NCI-H2227 (cell line): Measurements from ENCODE around the gene TIGD3.

Source experiments
- DNase-seq: peaks from one replicate; lab custom pipeline; 2025; ENCODE audit not compliant: unreplicated experiment; lab: John Stamatoyannopoulos, UW

Gene TIGD3

DNA sequence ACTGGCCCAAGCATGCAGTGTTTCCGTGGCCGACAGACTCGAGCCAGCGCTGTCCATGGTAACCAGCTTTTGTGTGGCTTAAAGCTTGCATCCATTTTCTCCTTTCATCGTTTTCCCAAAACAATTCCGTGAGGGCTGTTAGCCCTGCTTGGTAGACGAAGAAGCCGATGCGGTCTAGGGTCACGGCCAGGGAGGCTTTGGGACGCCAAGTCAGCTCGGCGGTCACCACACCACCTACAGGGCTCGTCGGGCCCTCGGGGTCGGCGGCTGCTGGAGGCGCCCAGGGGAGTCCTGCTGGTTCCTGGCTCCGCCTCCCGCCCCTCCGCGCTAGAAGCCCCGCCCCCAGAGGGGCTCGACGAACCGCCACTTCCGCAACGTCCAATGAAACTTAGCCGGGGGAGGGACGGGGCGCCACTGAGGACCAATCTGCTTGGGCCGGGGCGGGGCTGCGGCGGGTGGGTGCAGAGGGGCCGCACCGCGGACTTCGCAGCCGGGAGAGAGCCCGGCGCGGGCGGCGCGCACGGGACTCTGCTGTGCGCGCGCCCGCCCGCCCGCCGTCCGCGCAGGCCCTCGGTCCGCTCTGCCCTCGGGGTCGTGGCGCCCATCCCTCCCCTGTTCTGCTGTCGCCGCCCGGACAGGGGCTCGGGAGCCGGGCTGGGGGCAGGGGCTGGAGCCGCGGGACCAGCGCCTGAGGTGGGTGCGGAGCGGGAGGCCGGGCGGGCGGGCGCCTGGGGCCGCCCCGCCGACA, at the start of gene TIGD3:
Gene TIGD3 (plus strand): TSS at position 487 of the 748 bp plus-strand sequence. CDS start 1,058 bp downstream, outside the sequence.
- DNase-seq: peak; percentile 98

DNA sequence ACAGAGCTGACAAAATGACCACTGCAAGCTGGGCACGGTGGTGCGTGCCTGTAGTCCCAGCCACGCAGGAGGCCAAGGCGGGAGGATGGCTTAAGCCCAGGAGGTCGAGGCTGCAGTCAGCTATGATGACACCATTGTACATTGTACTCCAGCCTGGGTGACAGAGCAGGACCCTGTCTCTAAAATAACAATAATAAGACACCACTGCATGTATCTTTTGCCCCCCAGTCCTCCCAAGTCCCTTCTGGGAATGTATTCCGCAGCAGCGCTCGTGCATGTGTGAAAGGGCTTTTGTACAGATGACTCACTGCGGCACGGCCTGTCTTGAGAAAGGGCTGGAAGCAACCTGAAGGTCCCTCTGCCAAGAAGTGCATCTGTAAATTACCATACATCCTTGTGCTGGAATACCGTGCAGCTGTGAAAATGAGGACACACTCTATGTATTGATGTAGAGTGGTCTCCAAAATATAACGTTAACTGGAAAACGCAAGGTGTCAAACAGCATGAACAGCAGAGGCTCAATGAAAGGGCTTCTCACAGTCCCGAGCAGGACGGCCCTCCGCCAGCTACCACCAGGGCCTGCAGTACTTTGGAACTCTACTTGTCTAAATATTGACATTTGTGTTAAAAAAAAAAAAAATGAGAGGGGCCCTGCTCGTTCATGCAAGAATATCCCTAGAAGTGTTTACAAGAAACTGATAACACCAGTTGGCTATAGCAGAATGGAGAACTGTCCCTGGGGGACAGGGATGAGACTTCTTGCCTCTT, 48.9 kb upstream of the TIGD3 start:
- DNase-seq: no peak

DNA sequence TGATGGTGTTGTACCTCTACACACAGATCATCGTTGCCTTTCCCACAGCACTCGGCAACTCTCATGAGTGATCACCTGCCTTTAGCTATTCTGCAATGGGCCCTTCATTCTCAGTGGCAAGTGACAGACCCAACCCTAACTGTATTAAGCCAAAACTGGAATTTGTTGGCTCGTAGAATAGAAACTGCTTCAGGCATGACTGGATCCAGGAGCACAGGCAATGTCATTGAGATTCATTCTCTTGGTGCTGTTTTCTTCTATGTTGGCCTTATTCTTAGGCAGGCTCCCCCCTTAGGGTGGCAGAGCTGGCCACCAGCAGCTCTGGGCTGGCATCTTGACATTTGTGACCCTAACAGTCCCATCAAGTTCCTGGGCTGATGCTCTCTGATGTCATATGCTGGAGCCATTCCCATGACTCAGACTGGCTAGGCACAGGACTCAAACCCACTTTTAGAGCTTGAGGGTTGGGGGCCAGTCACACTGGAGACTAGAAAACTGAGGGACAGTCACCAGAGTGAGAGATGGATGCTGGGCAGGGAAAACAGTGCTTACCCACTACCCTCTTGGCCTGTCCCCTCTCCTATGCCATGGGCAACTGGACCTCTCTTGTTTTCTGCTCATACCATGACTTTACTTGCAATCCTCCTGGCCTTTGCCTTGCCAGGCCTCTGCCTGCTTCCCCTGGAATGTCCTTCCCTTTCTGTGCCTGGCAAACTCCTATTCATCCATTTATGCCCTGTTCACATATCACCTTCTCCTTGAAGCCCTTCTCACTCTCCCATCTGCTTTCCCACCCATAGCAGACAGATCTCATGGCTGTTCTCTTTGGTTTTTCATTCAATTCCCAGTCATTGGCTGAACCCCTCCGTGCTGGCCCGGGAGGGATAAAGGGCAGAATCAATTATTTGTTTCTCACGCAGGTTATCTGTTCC, 47.0 kb upstream of the TIGD3 start:
- no peak for DNase-seq

GRCh38 chr11:65308281-65308891, 46.2 kb upstream of the TIGD3 start:
- peak; percentile 17 for DNase-seq

DNA sequence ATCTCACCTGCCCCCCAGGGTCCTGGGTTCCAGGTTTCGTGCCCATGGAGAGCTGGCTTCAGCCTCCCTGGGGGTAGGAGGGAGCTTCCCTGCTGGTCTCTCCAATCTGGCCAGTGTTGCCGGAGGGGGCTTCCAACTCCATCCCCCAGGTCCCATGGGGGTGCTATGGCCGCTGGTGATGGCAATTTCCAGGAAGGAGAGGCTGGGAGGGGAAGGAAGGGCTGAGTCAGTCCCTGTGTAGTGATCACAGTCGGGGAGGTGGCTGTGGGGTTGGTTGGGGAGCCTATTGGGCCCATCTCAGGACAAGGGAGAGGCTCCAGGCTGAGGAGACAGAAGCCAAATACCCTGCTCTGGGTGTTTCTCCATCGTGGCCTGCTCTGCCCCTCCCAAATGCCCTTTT, 45.5 kb upstream of the TIGD3 start:
- no peak for DNase-seq

DNA sequence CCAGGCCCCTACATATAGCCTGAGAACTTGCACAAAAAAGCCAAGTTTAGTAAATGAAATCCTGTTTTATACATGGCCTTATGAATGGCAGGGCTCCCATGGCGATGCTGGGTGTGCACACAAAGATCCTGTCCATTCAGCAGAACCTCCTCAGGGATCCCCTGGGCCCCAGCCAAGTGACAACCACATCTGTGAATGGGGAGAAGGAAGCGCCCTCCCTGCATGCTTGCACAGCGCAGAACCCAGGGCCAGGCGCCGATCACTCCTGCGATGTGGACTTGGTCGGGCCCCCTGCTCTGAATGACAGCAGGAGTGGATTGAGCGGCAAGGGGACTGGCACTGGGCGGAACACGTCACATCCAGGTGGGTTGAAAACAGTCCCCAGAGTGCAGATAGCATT, 44.3 kb upstream of the TIGD3 start:
- no peak for DNase-seq

DNA sequence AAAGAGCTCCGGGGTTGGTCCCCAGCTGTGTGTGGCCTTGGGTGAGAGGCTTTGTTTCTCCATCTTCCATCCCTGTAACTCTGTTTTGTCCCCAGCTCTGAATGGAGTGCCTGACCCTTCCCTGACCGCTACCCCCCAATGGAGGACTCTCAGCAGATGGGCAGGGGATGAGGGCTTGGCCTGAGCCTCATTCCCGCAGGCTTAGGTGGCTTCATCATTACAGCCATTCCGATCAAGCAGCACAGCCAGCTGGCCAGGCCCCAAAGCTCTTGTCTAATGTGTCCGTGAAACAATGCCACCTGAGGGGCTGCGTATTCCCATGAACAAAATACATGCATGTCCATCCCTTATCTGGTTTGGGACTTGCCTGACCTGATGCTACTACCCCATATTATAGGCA, 43.8 kb upstream of the TIGD3 start:
- DNase-seq: no peak

GRCh38 chr11:65311170-65311678, 43.3 kb upstream of the TIGD3 start:
- peak; percentile 28 for DNase-seq

- peak; percentile 85 for DNase-seq
Observed at GRCh38 chr11:65314501-65315203, 39.9 kb upstream of the TIGD3 start, which contains the start of gene CDC42EP2. CDC42EP2 (plus strand) TSS chr11:65314866; CDS start chr11:65320899, 6,033 bp downstream.

GRCh38 chr11:65315204-65315865, 39.2 kb upstream of the TIGD3 start:
- DNase-seq: peak; percentile 91

GRCh38 chr11:65315866-65316226, 38.7 kb upstream of the TIGD3 start:
- no peak for DNase-seq

- no peak for DNase-seq
Observed at GRCh38 chr11:65316227-65317024, 38.1 kb upstream of the TIGD3 start.

DNA sequence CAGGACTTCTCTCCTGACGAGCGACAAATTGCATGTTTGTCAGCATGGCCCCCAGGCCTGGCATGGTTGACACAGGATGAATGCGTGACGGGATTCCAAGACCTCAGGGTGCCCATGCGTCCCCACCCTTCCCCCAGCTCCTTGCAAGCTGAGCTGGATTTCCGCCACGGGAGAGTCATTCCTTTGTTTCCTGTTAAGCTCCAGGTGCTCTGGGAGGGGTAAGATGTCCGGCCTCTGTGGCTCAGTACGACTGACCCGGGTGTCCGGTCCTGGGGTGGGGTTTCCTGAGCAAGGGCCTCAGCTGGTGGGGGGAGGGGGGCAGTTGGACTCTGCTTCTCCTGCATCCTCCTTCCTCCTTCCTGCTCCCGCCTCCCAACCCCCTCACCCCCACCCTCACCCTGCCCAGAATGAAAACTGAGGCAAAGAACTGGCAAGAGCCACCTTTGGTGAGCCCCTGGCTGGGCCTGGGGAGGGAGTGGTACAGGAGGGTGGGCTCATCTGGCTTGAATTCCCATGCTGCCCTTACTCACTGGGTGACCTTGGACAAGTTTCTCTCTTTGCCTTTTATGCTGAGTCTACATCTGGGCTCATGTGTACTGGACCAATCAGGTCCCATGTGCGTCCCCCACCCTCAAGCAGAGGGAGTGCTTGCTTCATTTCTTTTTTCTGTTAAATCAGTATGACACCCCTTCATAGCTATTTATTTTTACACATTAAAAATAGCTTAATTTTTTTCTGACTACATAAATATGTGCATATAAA, 37.3 kb upstream of the TIGD3 start:
- DNase-seq: peak; percentile 44

GRCh38 chr11:65320386-65321075, 34.0 kb upstream of the TIGD3 start:
- DNase-seq: no peak

GRCh38 chr11:65321076-65321475, 33.5 kb upstream of the TIGD3 start:
- DNase-seq: no peak

- DNase-seq: no peak
Observed at GRCh38 chr11:65321828-65322485, 32.6 kb upstream of the TIGD3 start.

DNA sequence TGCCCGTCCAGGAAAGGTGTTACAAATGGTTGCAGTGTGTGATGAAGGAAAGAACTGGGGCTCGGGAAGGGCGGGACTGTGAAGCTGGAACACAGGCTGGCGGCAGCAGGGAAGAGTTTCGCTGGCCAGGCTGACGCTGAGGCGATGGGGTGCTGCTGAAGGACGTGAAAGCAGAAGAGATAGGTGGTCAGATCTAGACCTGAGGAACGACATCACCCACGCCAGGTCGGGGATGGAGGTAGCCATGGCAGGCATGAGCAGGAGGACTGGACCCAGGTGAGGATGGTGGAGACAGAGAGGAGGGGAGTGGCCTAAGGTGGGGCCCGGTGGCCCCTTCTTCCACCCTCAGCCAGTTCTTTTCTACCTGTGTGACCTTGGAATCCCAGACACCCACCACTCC, 30.7 kb upstream of the TIGD3 start:
- no peak for DNase-seq
